Liver (tissue), 3 donors: Measurements from ENCODE around the gene OSBPL5.

Experiments
- CTCF ChIP-seq: fragments of 150-350 bp; IDR thresholded peaks from 2 replicates; pipeline ENCODE4 v1.5.1; 2017; ENCODE audit warnings: improper control_type of control experiment, low read depth, low read length; ENCODE audit not compliant: missing input control
- FOXA1 ChIP-seq: IDR thresholded peaks from 2 replicates; pipeline ENCODE4 v1.6.1; 2016; ENCODE audit warnings: antibody characterized with exemption
- GABPA ChIP-seq, 2 donors: IDR thresholded peaks in 1 of 2; conservative IDR thresholded peaks in 1 of 2; 2 replicates each; pipeline ENCODE4 v1.6.1; 2016; ENCODE audit warnings: antibody characterized with exemption in 2 of 2, mild to moderate bottlenecking in 1 of 2, moderate library complexity in 1 of 2
- HNF4G ChIP-seq: IDR thresholded peaks from 2 replicates; pipeline ENCODE4 v1.6.1; 2016; ENCODE audit warnings: antibody characterized with exemption
- MAX ChIP-seq: IDR thresholded peaks from 2 replicates; pipeline ENCODE4 v1.6.1; 2016; ENCODE audit warnings: antibody characterized with exemption
- NR2F2 ChIP-seq: IDR thresholded peaks from 2 replicates; pipeline ENCODE4 v1.6.1; 2016; ENCODE audit warnings: antibody characterized with exemption
- REST ChIP-seq: IDR thresholded peaks from 2 replicates; pipeline ENCODE4 v1.6.1; 2016; ENCODE audit warnings: antibody characterized with exemption, mild to moderate bottlenecking
- RXRA ChIP-seq, 2 donors: IDR thresholded peaks; 2 replicates each; pipeline ENCODE4 v1.6.1; 2017 to 2018; ENCODE audit warnings: antibody characterized with exemption in 2 of 2, mild to moderate bottlenecking in 1 of 2
- SP1 ChIP-seq: IDR thresholded peaks from 2 replicates; pipeline ENCODE4 v1.6.1; 2018; ENCODE audit warnings: antibody characterized with exemption, mild to moderate bottlenecking
- TAF1 ChIP-seq: conservative IDR thresholded peaks from 2 replicates; pipeline ENCODE4 v1.6.1; 2016; ENCODE audit warnings: antibody characterized with exemption, mild to moderate bottlenecking
- YY1 ChIP-seq: IDR thresholded peaks from 2 replicates; pipeline ENCODE4 v1.6.1; 2016; ENCODE audit warnings: antibody characterized with exemption, mild to moderate bottlenecking
- ZBTB33 ChIP-seq: IDR thresholded peaks from 2 replicates; pipeline ENCODE4 v1.6.1; 2016; ENCODE audit warnings: antibody characterized with exemption
- donor health status: healthy.
- donor health status: healthy.

GRCh38 chr11:3088806-3089205 lies 76.3 kb downstream of the OSBPL5 start:
- TF ChIP-seq CTCF (no peak), GABPA (IDR thresholded peaks at IDR 0.05 in 1 of 2, conservative IDR thresholded peaks at IDR 0.05 in 1 of 2) (no peak), RXRA (IDR thresholded peaks at IDR 0.05) (no peak), TAF1 (no peak), ZBTB33 (no peak), SP1 (no peak), FOXA1 (no peak), NR2F2 (no peak), HNF4G (no peak), YY1 (no peak), MAX (no peak), REST (no peak)
